K562 (cell line): ENCODE data around the gene MME. TPM values are rescaled to one million over a fixed set of nuclear protein-coding genes. Genes with fewer than 3 reads are reported as not detected.

Source experiments
- ATAC-seq: fragments of 200-7000 bp; cut with Tn5 transposase; 3 replicates; pipeline ENCODE4 v1.9.1; 2020; ENCODE audit warnings: moderate library complexity
- BruUV-seq: library from RNA; stranded (reverse); fragments of 400-500 nt; replicated peaks from 2 replicates; lab custom pipeline; 2021; lab: Mats Ljungman, UMichigan
- CTCF ChIA-PET: fragments of 300-600 bp; formaldehyde crosslinking; extraction: SDS; loops from one replicate; lab custom pipeline; 2021; ENCODE audit warnings: low intra/inter-chr PET ratio; lab: Yijun Ruan, JAX
- POLR2A ChIA-PET: fragments of 300-600, 350-650 bp; sonication (Branson Sonifier 250); formaldehyde crosslinking; extraction: SDS; loops from one replicate; lab custom pipeline; 2021; ENCODE audit warnings: antibody characterized with exemption, inconsistent platforms; lab: Yijun Ruan, JAX
- DNase-seq, 4 experiments: peaks; one replicate each; pipeline versions ENCODE4 v3.0.0 to v3.0.0-alpha.2; 2011 to 2018; ENCODE audit warnings: low spot score in 3 of 4, mixed read lengths in 3 of 4; ENCODE audit errors: extremely low read depth in 1 of 4
- FAIRE-seq: peaks from 2 replicates; lab custom pipeline; 2011; peaks lifted over from hg19 to GRCh38; lab: Jason Lieb, UNC
- H2AFZ ChIP-seq: 2 replicates; pipeline ENCODE4 v1.6.0; 2011; ENCODE audit warnings: low read depth, low read length, control low read depth, inconsistent platforms
- H3K27ac ChIP-seq: fragments of 200-600 bp; 3 replicates; pipeline ENCODE4 v1.8.0; 2011; ENCODE audit warnings: low read depth, mild to moderate bottlenecking, control low read depth, inconsistent platforms, low read length, moderate library complexity, mixed read lengths; ENCODE audit errors: extremely low read depth
- H3K27me3 ChIP-seq, 2 experiments: fragments of 300-600 bp in 1 of 2; 2 replicates in 1 of 2; 3 replicates in 1 of 2; pipeline versions ENCODE4 v1.6.0 to v1.8.0; 2011; ENCODE audit warnings: inconsistent platforms in 2 of 2, low read length in 2 of 2, mild to moderate bottlenecking in 1 of 2, mixed read lengths in 1 of 2, moderate library complexity in 1 of 2; ENCODE audit not compliant: control insufficient read depth in 2 of 2, insufficient read depth in 2 of 2
- H3K36me3 ChIP-seq: fragments of 300-600 bp; 3 replicates; pipeline ENCODE4 v1.8.0; 2011; ENCODE audit warnings: mild to moderate bottlenecking, low read length, inconsistent platforms; ENCODE audit not compliant: control insufficient read depth, insufficient read depth
- H3K4me1 ChIP-seq, 2 experiments: fragments of 200-600 bp in 1 of 2; replicated peaks in 1 of 2; 2 replicates in 1 of 2; 3 replicates in 1 of 2; pipeline versions ENCODE4 v1.5.1 to v1.8.0; 2011; ENCODE audit warnings: inconsistent platforms in 2 of 2, low read length in 2 of 2, mild to moderate bottlenecking in 1 of 2, mixed read lengths in 1 of 2, moderate library complexity in 1 of 2; ENCODE audit not compliant: control insufficient read depth in 2 of 2, insufficient read depth in 2 of 2
- H3K4me2 ChIP-seq: 2 replicates; pipeline ENCODE4 v1.6.1; 2011; ENCODE audit warnings: low read length, control low read depth, inconsistent platforms, mixed read lengths; ENCODE audit not compliant: insufficient read depth
- H3K4me3 ChIP-seq: fragments of 200-600 bp; sonication (generic), shearing (Covaris generic); 2 replicates; pipeline ENCODE4 v1.5.1; 2016; ENCODE audit warnings: control low read depth, inconsistent platforms
- H3K79me2 ChIP-seq: fragments of 200-600 bp; 3 replicates; pipeline ENCODE4 v1.8.0; 2011; ENCODE audit warnings: low read length, inconsistent platforms; ENCODE audit not compliant: control insufficient read depth, insufficient read depth
- H3K9ac ChIP-seq, 2 experiments: 2 replicates each; pipeline versions ENCODE4 v1.6.0 to v1.6.1; 2011; ENCODE audit warnings: low read depth in 2 of 2, low read length in 2 of 2, control low read depth in 1 of 2, inconsistent platforms in 1 of 2, mild to moderate bottlenecking in 1 of 2, mixed read lengths in 1 of 2; ENCODE audit not compliant: insufficient read depth in 1 of 2
- H3K9me1 ChIP-seq: one replicate; pipeline ENCODE4 v1.6.0; 2011; ENCODE audit warnings: inconsistent platforms, mild to moderate bottlenecking, low read length, moderate library complexity; ENCODE audit not compliant: control insufficient read depth, insufficient read depth
- H3K9me3 ChIP-seq: replicated peaks from 2 replicates; pipeline ENCODE4 v1.5.1; 2011; ENCODE audit warnings: low read depth, low read length, inconsistent platforms; ENCODE audit not compliant: control insufficient read depth, insufficient read depth
- H4K20me1 ChIP-seq: replicated peaks from 2 replicates; pipeline ENCODE4 v1.6.1; 2011; ENCODE audit warnings: low read length, inconsistent platforms, mixed read lengths; ENCODE audit not compliant: control insufficient read depth, insufficient read depth
- CBFA2T2 ChIP-seq: fragments of 450-650 bp; conservative IDR thresholded peaks from 2 replicates; pipeline ENCODE4 v1.6.1; 2017; ENCODE audit warnings: mild to moderate bottlenecking
- CBX1 ChIP-seq: sonication (generic); IDR thresholded peaks from 2 replicates; pipeline ENCODE4 v1.6.1; 2016; ENCODE audit warnings: antibody characterized with exemption, low read depth, mild to moderate bottlenecking
- CBX3 ChIP-seq, 2 experiments: IDR thresholded peaks; 1 replicate in 1 of 2; 2 replicates in 1 of 2; pipeline ENCODE4 v1.6.1; 2012; ENCODE audit warnings: inconsistent platforms in 2 of 2, low read length in 2 of 2, borderline replicate concordance in 1 of 2, control low read depth in 1 of 2
- CBX5 ChIP-seq: IDR thresholded peaks from 2 replicates; pipeline ENCODE4 v1.6.1; 2014; ENCODE audit warnings: low read depth, borderline replicate concordance
- CEBPZ ChIP-seq: fragments of 150-350 bp; IDR thresholded peaks from 2 replicates; pipeline ENCODE4 v1.6.1; 2014; ENCODE audit warnings: low read depth, mild to moderate bottlenecking, low read length, borderline replicate concordance
- MTA1 ChIP-seq: fragments of 450-650 bp; IDR thresholded peaks from 2 replicates; pipeline ENCODE4 v1.6.1; 2017; ENCODE audit warnings: borderline replicate concordance
- RBM22 ChIP-seq: fragments of 200-400 bp; formaldehyde crosslinking; IDR thresholded peaks from 2 replicates; pipeline ENCODE4 v1.6.1; 2018; ENCODE audit warnings: low read length, low read depth; ENCODE audit not compliant: poor library complexity, severe bottlenecking
- SIN3A ChIP-seq, 2 experiments: fragments of 150-350 bp in 1 of 2; IDR thresholded peaks; 2 replicates each; pipeline ENCODE4 v1.6.1; 2011 to 2016; ENCODE audit warnings: borderline replicate concordance in 2 of 2, low read depth in 2 of 2, low read length in 2 of 2, mild to moderate bottlenecking in 2 of 2, moderate library complexity in 2 of 2; ENCODE audit not compliant: control insufficient read depth in 1 of 2
- TRIM24 ChIP-seq, 2 experiments: fragments of 450-650 bp; IDR thresholded peaks; 2 replicates each; pipeline ENCODE4 v1.6.1; 2016
- TRIM28 ChIP-seq: fragments of 450-650 bp; IDR thresholded peaks from 2 replicates; pipeline ENCODE4 v1.6.1; 2017
- ZFP36 ChIP-seq: fragments of 150-350 bp; IDR thresholded peaks from 2 replicates; pipeline ENCODE4 v1.6.1; 2018; ENCODE audit warnings: low read length, low read depth; ENCODE audit not compliant: partially characterized antibody
- ZNF224 ChIP-seq: sonication (generic); formaldehyde crosslinking; IDR thresholded peaks from 2 replicates; pipeline ENCODE4 v1.8.0; 2022; ENCODE audit warnings: mild to moderate bottlenecking, missing genetic modification reagents
- ZNF280A ChIP-seq: fragments of 450-650 bp; IDR thresholded peaks from 2 replicates; pipeline ENCODE4 v1.6.1; 2018; ENCODE audit warnings: mild to moderate bottlenecking, low read depth; ENCODE audit not compliant: partially characterized antibody
- ZSCAN29 ChIP-seq: fragments of 450-650 bp; IDR thresholded peaks from 2 replicates; pipeline ENCODE4 v1.6.1; 2017
- WGBS: fragments of 100-300 bp; shearing (Covaris generic); methylation state at CpG from one replicate; pipeline ENCODE4 v1.1.6; 2016; ENCODE audit warnings: low coverage, mixed read lengths; ENCODE audit not compliant: insufficient coverage; ENCODE audit errors: missing lambda C conversion rate; 5-methylcytosine and 5-hydroxymethylcytosine counted together
- in situ Hi-C: fragments of 300-500 bp; cut with MboI; formaldehyde crosslinking; loops from 4 replicates; pipeline ENCODE4 v1.15.0; 2018; ENCODE audit warnings: inconsistent platforms, mixed read lengths
- intact Hi-C: fragments of 100-400 bp; cut with micrococcal nuclease; formaldehyde crosslinking; loops from 2 replicates; pipeline ENCODE4 v1.14.2; 2022
- polyA plus RNA-seq, 8 experiments: library from polyadenylated mRNA; depleted of rRNA in 4 of 8; stranded (reverse) in 5 of 8; unstranded in 3 of 8; fragments of >200 nt; fragmentation: Nextera tagmentation in 2 of 8; fragmentation: Illumina TruSeq in 1 of 8; extraction: Ambion mirVana in 2 of 8; extraction: Trizol in 1 of 8; gene quantifications; 2 replicates each; pipeline versions ENCODE4 v1.2.1 to v1.2.3, GENCODE V29; 2011 to 2014; ENCODE audit warnings: inconsistent platforms in 1 of 8, missing spikeins in 1 of 8
- total RNA-seq, 7 experiments: library from RNA; depleted of rRNA in 6 of 7; stranded (reverse); fragments of >200 nt in 6 of 7; fragmentation: Illumina TruSeq in 2 of 7; extraction: Trizol in 2 of 7; gene quantifications; 2 replicates each; pipeline versions ENCODE4 v1.2.1 to v1.2.3, GENCODE V29; 2011 to 2021; ENCODE audit warnings: low replicate concordance in 1 of 7

The MME gene
- total and polyA plus RNA-seq, 9 of the 15 experiments (the other 6 are each of a cell fraction or from before 2014, with no cell fraction given) = 0.80 to 8.6 (median 2.5) TPM

GRCh38 chr3:155052470-155052869 is 27.6 kb upstream of the MME start:
- intact Hi-C loops = no loop called here
- Histone ChIP-seq H3K9me3 (peaks cover 13% of the 10 kb centered on the region), H3K4me2 (no peak overlapping the region), H3K4me3 (no peak overlapping the region), H3K27ac (no peak overlapping the region), H3K9me1 (no peaks in the 10 kb centered on the region), H3K27me3 (no peaks in the 10 kb centered on the region), H4K20me1 (no peaks in the 10 kb centered on the region), H2AFZ (no peak overlapping the region), H3K79me2 (no peaks in the 10 kb centered on the region), H3K4me1 (no peaks in the 10 kb centered on the region), H3K36me3 (no peaks in the 10 kb centered on the region), H3K9ac (no peak overlapping the region)
- BruUV-seq = no TSS peak
- DNase-seq (no peak), ATAC-seq (no peak), FAIRE-seq (no peak)
- no peak for TF ChIP-seq SIN3A (IDR thresholded peaks at IDR 0.05; ENCODE audit: borderline replicate concordance in 2 of 2, control insufficient read depth in 1 of 2, low read depth in 2 of 2, low read length in 2 of 2)
- peak; percentile 20 for TF ChIP-seq ZNF280A
- TF ChIP-seq TRIM24 (IDR thresholded peaks at IDR 0.05) = 0 out of 4 replicates have a peak, but pooled peaks of 1 of the 2 experiments have one; percentile 24
- peak; percentile 76; the same call in 1 of the 2 replicates for TF ChIP-seq TRIM28
- peak; percentile 71 for TF ChIP-seq CEBPZ
- TF ChIP-seq ZSCAN29 = no peak
- 0 out of 3 replicates have a peak, but pooled peaks of 1 of the 2 experiments have one; percentile 24 for TF ChIP-seq CBX3 (IDR thresholded peaks at IDR 0.05; ENCODE audit: borderline replicate concordance in 1 of 2, low read length in 2 of 2)
- no peak for TF ChIP-seq RBM22
- no peak for TF ChIP-seq CBFA2T2
- TF ChIP-seq ZNF224 = no peak
- TF ChIP-seq CBX1 = peak; percentile 61; the same call in 1 of the 2 replicates
- TF ChIP-seq MTA1 = no peak
- TF ChIP-seq CBX5 = peak; percentile 68; the same call in 1 of the 2 replicates
- TF ChIP-seq ZFP36 = peak; percentile 92
- CTCF ChIA-PET = no interaction called here
- WGBS = 3% methylated on average over 2 of the region's 2 CpGs
- in situ Hi-C loops = no loop called here
- POLR2A ChIA-PET = interaction anchor here (0.6 to 0.7 kb wide), 2 partner anchors 140 to 236 kb away, joined by 3 read pairs; no protein-coding TSS in a partner anchor
